ENCODE data around the gene MISP3.

DNA sequence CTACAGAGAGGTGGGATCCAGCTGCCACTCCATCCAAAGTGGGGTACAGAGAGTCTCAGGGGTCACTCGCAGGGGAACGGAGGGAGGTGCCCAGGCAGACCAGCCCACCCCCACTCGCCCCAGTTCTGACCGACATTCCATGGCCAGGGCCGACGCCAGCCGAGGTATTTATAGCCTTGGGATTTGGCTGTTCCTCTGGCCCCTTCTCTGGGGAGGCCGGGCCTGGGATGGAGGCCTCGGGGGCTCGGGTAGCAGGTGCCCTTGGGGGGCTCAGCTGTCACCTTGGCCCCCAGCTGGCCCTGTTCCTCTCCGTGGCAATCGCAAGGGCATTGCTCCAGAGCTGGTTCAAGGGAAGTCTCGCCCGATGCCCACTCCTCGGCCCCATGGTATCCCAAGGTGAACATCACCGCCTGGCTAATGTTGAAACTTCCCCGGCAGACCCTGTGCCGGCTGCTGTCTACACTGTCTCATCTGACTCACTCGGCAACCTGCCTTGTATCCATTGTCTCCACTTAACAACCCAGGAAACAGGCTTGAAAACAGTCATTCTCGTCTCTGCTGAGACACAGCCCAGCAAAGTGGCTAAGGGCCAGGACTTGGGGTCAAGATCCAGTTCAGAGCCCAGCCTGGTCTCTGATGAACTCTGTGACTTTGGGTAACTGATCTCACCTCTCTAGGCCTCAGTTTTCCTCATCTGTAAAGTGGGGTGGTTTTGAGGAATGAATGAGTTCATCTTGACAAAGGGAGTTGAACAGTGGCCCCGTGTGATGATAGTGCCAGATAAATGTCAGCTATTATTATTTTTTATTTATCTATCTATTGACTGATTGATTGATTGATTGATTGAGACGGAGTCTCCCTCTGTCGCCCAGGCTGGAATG lies 35.2 kb downstream of the MISP3 start:
- TF ChIP-seq, protein P1, sequence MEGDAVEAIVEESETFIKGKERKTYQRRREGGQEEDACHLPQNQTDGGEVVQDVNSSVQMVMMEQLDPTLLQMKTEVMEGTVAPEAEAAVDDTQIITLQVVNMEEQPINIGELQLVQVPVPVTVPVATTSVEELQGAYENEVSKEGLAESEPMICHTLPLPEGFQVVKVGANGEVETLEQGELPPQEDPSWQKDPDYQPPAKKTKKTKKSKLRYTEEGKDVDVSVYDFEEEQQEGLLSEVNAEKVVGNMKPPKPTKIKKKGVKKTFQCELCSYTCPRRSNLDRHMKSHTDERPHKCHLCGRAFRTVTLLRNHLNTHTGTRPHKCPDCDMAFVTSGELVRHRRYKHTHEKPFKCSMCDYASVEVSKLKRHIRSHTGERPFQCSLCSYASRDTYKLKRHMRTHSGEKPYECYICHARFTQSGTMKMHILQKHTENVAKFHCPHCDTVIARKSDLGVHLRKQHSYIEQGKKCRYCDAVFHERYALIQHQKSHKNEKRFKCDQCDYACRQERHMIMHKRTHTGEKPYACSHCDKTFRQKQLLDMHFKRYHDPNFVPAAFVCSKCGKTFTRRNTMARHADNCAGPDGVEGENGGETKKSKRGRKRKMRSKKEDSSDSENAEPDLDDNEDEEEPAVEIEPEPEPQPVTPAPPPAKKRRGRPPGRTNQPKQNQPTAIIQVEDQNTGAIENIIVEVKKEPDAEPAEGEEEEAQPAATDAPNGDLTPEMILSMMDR (IDR thresholded peaks at IDR 0.05) = no peak
- no peak for TF ChIP-seq POLR2A (IDR thresholded peaks at IDR 0.05)
